Glutamatergic neuron (in vitro differentiated cells): ENCODE measurements around the gene AOAH. TPM values are rescaled to one million over a fixed set of nuclear protein-coding genes. Genes with fewer than 3 reads are reported as not detected.
A peak's percentile ranks its signal among the peaks of the same experiment; 100 is the strongest.

ENCODE experiments used
- DNase-seq: peaks from one replicate; pipeline ENCODE4 v3.0.0; 2022
- H3K27ac Mint-ChIP-seq: one replicate; pipeline ENCODE4 v1.8.0; 2020; ENCODE audit warnings: mild to moderate bottlenecking, mixed read lengths, inconsistent platforms; ENCODE audit not compliant: unreplicated experiment
- H3K27me3 Mint-ChIP-seq: one replicate; pipeline ENCODE4 v1.8.0; 2020; ENCODE audit warnings: mild to moderate bottlenecking, moderate library complexity, mixed read lengths, inconsistent platforms; ENCODE audit not compliant: unreplicated experiment
- H3K36me3 Mint-ChIP-seq: one replicate; pipeline ENCODE4 v1.8.0; 2020; ENCODE audit warnings: mild to moderate bottlenecking, mixed read lengths, inconsistent platforms; ENCODE audit not compliant: unreplicated experiment
- H3K4me1 Mint-ChIP-seq: one replicate; pipeline ENCODE4 v1.8.0; 2020; ENCODE audit warnings: mild to moderate bottlenecking, low read depth, mixed read lengths, inconsistent platforms; ENCODE audit not compliant: unreplicated experiment
- H3K4me3 Mint-ChIP-seq: one replicate; pipeline ENCODE4 v1.8.0; 2020; ENCODE audit warnings: mild to moderate bottlenecking, mixed read lengths, inconsistent platforms; ENCODE audit not compliant: unreplicated experiment
- H3K9me3 Mint-ChIP-seq: one replicate; pipeline ENCODE4 v1.8.0; 2020; ENCODE audit warnings: mild to moderate bottlenecking, moderate library complexity, mixed read lengths, inconsistent platforms; ENCODE audit not compliant: unreplicated experiment
- CTCF ChIP-seq: fragments of 200-600 bp; sonication (generic); IDR thresholded peaks from one replicate; pipeline ENCODE4 v1.5.0; 2021; ENCODE audit not compliant: partially characterized antibody, unreplicated experiment
- total RNA-seq: library from RNA; stranded (reverse); fragmentation: NEBNext Ultra II Directional; extraction: Animal tissue kit (Norgen Biotek cat#: 25700); gene quantifications from one replicate; pipeline ENCODE4 v1.2.1, GENCODE V29; 2021; ENCODE audit not compliant: unreplicated experiment

Gene AOAH
- total RNA-seq, 1 donor from 2014 or later = not detected

DNA sequence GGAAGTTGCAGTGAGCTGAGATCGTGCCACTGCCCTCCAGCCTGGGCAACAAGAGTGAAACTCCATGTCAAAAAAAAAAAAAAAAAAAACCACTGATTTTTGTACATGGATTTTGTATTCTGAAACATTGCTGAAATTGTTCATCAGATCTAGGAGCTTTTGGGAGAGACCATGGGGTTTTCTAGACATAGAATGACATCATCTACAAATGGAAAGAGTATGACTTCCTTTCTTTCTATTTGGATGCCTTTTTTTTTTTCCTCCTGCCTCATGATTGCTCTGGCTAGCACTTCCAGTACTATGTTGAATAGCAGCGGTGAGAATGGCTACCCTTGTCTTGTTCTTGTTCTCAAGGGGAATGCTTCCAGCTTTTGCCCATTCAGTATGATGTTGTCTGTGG is 245.5 kb downstream of the AOAH start:
- Mint-ChIP-seq H3K4me3 (no peak overlapping the region), H3K27ac (no peak overlapping the region), H3K9me3 (peaks cover 3% of the 10 kb centered on the region), H3K27me3 (no peaks in the 10 kb centered on the region), H3K4me1 (no peaks in the 10 kb centered on the region), H3K36me3 (peaks cover 6% of the 10 kb centered on the region)
- DNase-seq = no peak
- no peak for TF ChIP-seq CTCF

GRCh38 chr7:36475381-36475780 is 248.9 kb downstream of the AOAH start:
- no peaks in the 10 kb centered on the region for H3K9me3 Mint-ChIP-seq
- no peaks in the 10 kb centered on the region for H3K4me1 Mint-ChIP-seq
- peak; percentile 21 for TF ChIP-seq CTCF
- H3K4me3 Mint-ChIP-seq = no peak overlapping the region
- no peak overlapping the region for H3K27ac Mint-ChIP-seq
- H3K27me3 Mint-ChIP-seq = no peaks in the 10 kb centered on the region
- no peak for DNase-seq
- H3K36me3 Mint-ChIP-seq = no peaks in the 10 kb centered on the region

GRCh38 chr7:36475011-36475342 is 249.3 kb downstream of the AOAH start:
- Mint-ChIP-seq H3K4me3 (no peak overlapping the region), H3K4me1 (no peaks in the 10 kb centered on the region), H3K27ac (no peak overlapping the region), H3K36me3 (no peaks in the 10 kb centered on the region), H3K9me3 (no peaks in the 10 kb centered on the region), H3K27me3 (no peaks in the 10 kb centered on the region)
- DNase-seq = no peak
- TF ChIP-seq CTCF = no peak

DNA sequence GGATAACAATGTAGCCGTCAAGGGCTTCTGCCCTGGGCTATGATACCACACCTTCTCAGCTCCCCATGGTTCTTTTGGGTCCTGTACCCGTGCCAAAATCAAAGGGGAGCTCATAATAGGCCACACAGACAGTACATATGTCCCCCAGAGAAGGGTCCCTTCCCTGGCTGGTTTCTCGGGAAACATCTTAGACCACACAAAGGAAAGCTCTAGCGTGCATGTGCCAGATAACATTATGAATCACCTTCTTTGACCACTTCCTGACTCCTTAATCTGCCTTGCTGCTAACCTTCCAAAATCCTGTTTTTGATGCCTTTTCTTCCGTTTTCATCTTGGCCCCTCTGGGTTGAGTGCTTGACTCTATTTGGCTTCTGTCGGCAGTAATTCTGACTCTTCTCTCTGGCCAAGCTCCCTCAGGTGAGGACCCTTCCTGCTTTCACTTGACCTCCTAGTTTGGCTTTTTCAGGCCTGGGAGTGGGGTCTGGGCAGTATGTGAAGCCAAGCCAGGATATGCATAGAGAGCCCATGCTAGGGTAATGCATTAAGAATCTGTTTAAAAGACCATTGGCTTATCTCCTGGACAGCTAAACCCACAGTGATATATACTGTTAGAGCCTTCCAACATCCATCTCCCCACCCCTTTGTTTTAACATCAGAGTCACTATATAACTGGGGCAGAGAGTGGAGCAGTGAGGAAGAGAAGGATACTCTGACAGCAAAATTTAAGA is 249.8 kb downstream of the AOAH start:
- Mint-ChIP-seq H3K27ac (no peak overlapping the region), H3K27me3 (no peaks in the 10 kb centered on the region), H3K9me3 (no peaks in the 10 kb centered on the region)

More for the DNA sequence above, 249.8 kb downstream of the AOAH start:
- DNase-seq = no peak
- Mint-ChIP-seq H3K4me3 (no peak overlapping the region), H3K36me3 (no peaks in the 10 kb centered on the region), H3K4me1 (no peaks in the 10 kb centered on the region)
- TF ChIP-seq CTCF = no peak
